CD4-positive, alpha-beta T cell treated with Interleukin-6 for 4 hours (primary cell): ENCODE measurements around the gene ZNF136.

ENCODE experiments used
- DNase-seq: peaks from one replicate; pipeline ENCODE4 v3.0.0-alpha.2; 2020; ENCODE audit warnings: mixed read lengths

ZNF136 gene

GRCh38 chr19:12194827-12195731 lies 32.2 kb downstream of the ZNF136 start:
- DNase-seq: peak; percentile 78

- no peak for DNase-seq
These were observed 35.2 kb downstream of the ZNF136 start for GRCh38 chr19:12198136-12198535.

GRCh38 chr19:12199757-12200419 lies 37.0 kb downstream of the ZNF136 start:
- no peak for DNase-seq

- DNase-seq: peak; percentile 74
These were observed 39.4 kb downstream of the ZNF136 start for GRCh38 chr19:12202250-12202649.

GRCh38 chr19:12205296-12205695 lies 42.4 kb downstream of the ZNF136 start:
- DNase-seq: no peak

GRCh38 chr19:12208221-12208620 lies 45.3 kb downstream of the ZNF136 start:
- DNase-seq: no peak

GRCh38 chr19:12217332-12217731 lies 54.4 kb downstream of the ZNF136 start:
- no peak for DNase-seq

GRCh38 chr19:12222980-12223630 lies 60.2 kb downstream of the ZNF136 start:
- DNase-seq: no peak

GRCh38 chr19:12224676-12225075 lies 61.8 kb downstream of the ZNF136 start:
- no peak for DNase-seq

GRCh38 chr19:12229990-12230389 lies 67.1 kb downstream of the ZNF136 start:
- DNase-seq: no peak

- DNase-seq: no peak
These were observed 68.1 kb downstream of the ZNF136 start for GRCh38 chr19:12230751-12231733.

- no peak for DNase-seq
These were observed 70.1 kb downstream of the ZNF136 start for GRCh38 chr19:12232961-12233360.

GRCh38 chr19:12237143-12237839 lies 74.4 kb downstream of the ZNF136 start:
- no peak for DNase-seq
